ENCODE measurements around the gene CBX8. TPM values are rescaled to one million over a fixed set of nuclear protein-coding genes. Genes with fewer than 3 reads are reported as not detected.

Gene CBX8
- total and polyA plus RNA-seq, 2 of the 13 experiments (the other 11 are each of a cell fraction or from before 2014, with no cell fraction given), result 0.34 to 12.6 TPM

- TF ChIP-seq BORCS8-MEF2B (CRISPR knock-in tag; IDR thresholded peaks at IDR 0.05) (peak; percentile 53; the same call in 1 of the 2 replicates), NFYC (CRISPR knock-in tag; IDR thresholded peaks at IDR 0.05) (peak; percentile 15; the same call in 1 of the 2 replicates), PAXIP1 (CRISPR knock-in tag; conservative IDR thresholded peaks at IDR 0.05) (no peak), BCL6 (CRISPR knock-in tag; IDR thresholded peaks at IDR 0.05) (peak; percentile 36; the same call in 1 of the 2 replicates), ZNF574 (CRISPR knock-in tag; IDR thresholded peaks at IDR 0.05) (0 out of 2 replicates have a peak, but pooled peaks have one; percentile 19), MTERF4 (CRISPR knock-in tag; IDR thresholded peaks at IDR 0.05) (no peak), ZNF775 (CRISPR knock-in tag; IDR thresholded peaks at IDR 0.05; ENCODE audit: borderline replicate concordance) (no peak), ATAD3A (CRISPR knock-in tag; IDR thresholded peaks at IDR 0.05) (no peak), SOX13 (IDR thresholded peaks at IDR 0.05) (no peak), SOX13 (CRISPR knock-in tag; conservative IDR thresholded peaks at IDR 0.05 in 1 of 2, IDR thresholded peaks at IDR 0.05 in 1 of 2) (no peak), ARID5B (CRISPR knock-in tag; IDR thresholded peaks at IDR 0.05) (peak; percentile 53), IKZF1 (IDR thresholded peaks at IDR 0.05) (no peak), USF2 (IDR thresholded peaks at IDR 0.05; ENCODE audit: low read depth, low read length) (no peak), USF2 (CRISPR knock-in tag; IDR thresholded peaks at IDR 0.05; ENCODE audit: borderline replicate concordance) (no peak; the same call in 1 of the 2 replicates), ZBTB8A (CRISPR knock-in tag; IDR thresholded peaks at IDR 0.05; ENCODE audit: borderline replicate concordance, low read depth) (no peak)
Measured at GRCh38 chr17:79818026-79818758, 21.3 kb upstream of the CBX8 start (continued).

Data from HepG2 (cell line).